ENCODE measurements around the gene TMEM130.
A peak's percentile ranks its signal among the peaks of the same experiment; 100 is the strongest.
"Not testable (repeated sequence)": the region's sequence is repeated elsewhere in the genome, so short reads cannot be mapped to it uniquely, and the experiment has no call there.

Gene TMEM130

DNA sequence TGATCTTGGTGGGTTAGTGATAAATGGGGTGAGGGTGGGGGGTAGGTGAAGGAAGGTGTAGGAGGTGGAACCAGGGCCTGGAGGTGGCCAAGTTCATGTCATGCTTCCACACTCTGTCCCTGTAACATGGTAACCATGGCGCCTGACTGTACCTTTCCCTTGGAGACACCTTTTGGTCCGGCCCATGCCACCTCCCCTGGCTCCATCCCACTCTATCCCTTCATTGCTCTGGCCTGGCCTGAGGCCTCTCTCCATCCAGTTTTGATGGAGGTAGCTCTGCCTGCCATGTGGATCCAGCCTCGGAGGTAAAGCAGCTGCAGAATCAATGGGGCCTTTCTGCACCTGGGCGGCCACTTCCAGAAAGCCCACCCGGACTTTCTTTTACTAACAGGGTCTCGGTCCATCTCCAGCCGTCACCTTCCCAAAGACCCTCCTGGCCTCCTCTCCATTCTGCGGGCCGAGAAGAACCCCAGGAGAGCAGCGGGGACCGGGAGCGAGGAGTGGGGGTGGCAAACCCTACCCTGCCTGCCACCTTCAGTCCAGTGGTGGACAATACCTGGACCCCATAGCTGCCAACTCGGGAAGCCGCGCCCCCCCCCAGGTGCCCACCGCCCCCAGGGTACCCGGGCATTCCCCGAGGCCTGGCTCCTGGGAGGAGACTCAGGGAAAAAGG is 8.0 kb upstream of the TMEM130 start:
- no peak for DNase-seq (ENCODE audit: low read depth)

GRCh38 chr7:98877146-98877545 is 7.3 kb upstream of the TMEM130 start:
- no peak for DNase-seq (ENCODE audit: low read depth)

DNA sequence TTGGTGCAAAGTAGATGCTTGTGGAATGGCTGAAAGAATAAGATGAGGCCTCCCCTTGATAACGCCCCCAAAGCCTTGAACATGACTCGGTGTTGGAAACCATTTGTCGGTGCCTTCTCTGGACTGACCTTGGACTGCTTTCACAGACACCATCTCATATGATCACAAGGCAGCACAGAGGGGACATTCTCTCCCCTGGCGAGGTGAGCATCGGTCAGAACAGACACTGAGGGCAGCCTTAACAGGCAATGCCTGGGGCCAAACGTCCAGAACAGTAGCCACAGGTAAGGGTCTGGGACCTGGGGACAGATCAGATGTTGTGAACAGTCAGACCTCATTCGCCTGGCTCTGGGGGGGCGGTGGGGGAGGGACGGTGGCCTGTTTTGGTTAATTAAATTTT is 5.7 kb upstream of the TMEM130 start:
- no peak for DNase-seq (ENCODE audit: low read depth)

DNA sequence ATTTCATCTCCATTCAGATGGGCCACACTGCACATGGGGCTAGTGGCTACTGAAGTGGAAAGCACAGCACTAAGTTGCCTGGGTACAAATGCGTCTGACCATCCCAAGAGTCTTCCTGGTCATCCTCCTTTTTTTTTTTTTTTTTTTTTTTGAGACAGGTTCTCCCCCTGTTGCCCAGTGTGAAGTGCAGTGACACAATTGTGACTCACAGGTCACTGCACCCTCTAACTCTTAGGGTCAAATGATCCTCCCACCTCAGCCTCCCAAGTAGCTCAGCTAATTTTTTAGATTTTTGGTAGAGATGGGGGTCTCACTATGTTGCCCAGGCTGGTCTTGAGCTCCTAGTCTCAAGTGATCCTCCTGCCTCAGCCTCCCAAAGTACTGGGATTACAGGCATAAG is 5.1 kb upstream of the TMEM130 start:
- no peak for DNase-seq (ENCODE audit: low read depth)

DNA sequence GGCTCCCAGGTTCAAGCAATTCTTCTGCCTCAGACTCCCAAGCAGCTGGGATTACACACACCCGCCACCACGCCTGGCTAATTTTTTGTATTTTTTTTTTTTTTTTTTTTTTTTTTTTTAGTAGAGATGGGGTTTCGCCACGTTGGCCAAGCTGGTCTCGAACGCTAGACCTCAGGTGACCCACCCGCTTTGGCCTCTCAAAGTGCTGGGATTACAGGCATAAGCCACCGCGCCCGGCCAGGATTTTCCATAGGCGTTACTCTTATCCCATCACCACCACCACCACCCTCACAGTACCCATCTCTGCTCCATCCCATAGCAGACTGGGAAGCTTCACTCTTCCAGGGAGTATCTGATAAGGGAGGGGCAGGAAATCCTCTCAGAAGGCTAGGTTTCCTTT is 3.8 kb upstream of the TMEM130 start:
- DNase-seq (ENCODE audit: low read depth), result not testable (repeated sequence)

DNA sequence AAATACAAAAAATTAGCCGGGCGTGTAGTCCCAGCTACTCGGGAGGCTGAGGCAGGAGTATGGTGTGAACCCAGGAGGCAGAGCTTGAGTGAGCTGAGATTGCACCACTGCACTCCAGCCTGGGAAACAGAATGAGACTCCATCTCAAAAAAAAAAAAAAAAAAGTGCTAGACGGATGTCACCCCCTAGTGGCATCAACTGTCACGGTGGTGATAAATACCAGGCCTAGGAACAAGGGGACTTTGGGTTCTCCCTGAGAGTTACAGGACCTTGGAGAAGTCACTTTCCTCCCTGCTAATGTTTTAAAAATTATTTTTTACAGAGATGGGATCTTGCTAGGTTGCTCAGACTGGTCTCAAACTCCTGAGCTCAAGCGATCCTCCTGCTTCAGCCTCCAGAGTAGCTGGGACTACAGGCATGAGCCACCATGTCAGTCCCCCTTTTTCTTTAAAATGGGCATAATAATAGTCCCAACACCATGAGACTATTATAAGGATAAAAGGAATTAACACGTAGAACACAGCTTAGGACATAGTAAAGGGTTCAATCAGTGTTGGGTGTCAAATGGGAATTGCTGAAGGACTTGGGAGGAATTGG is 2.6 kb upstream of the TMEM130 start:
- no peak for DNase-seq (ENCODE audit: low read depth)

DNA sequence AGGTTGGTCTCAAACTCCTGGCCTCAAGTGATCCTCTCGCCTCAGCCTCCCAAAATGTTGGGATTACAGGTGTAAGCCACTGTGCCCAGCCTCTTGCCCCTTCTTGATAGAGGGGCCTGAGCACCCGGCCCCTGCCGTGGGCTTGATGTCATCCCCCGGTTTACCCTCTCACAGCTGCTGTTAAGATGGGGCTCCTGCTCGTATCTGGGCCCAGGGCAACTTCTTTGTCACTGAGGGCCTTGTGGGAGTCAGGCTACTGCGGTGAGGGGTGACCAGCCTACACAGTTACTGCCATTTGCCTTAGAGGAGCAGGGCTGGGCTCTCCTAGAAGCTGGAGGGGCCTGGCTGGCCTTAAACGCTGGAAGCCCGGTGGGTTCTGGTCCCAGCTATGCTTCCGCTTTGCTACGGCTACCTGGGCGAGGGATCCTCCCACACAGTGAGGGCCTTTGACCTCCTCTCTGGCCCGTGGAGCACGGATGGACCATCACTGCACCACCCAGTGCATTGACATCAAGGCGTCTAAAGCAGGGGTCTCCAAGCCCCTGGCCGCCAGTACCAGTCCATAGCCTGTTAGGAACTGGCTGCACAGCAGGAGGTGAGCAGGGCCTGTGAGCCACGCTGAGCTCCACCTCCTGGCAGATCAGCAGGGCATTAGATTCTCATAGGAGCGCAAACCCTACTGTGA is 1.1 kb upstream of the TMEM130 start:
- DNase-seq (ENCODE audit: low read depth), result no peak

GRCh38 chr7:98870121-98870651 is 372 bp upstream of the TMEM130 start:
- peak; percentile 80 for DNase-seq (ENCODE audit: low read depth)

GRCh38 chr7:98869027-98869596 is 702 bp downstream of the TMEM130 start:
- DNase-seq (ENCODE audit: low read depth), result no peak

DNA sequence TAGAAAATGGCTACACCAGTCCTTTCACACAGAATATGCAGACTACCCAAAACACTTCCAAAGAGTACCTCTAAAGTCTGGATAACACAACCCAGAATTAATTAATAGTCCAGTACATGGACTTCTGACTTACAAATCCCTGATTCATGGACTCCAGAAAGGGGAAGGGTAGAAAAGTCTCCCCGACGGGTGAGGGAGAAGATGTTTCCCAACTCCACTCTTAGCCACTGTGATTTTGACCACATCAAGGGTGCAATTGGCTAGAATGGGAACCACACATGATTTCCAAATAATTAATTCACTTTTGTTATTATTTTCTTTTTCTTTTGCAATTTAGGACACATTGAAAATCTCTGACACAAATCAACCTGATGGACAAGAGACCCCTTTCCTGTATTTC is 1.4 kb downstream of the TMEM130 start:
- DNase-seq (ENCODE audit: low read depth), result no peak

- DNase-seq (ENCODE audit: low read depth), result no peak
Measured at GRCh38 chr7:98866765-98867164, 3.0 kb downstream of the TMEM130 start.

DNA sequence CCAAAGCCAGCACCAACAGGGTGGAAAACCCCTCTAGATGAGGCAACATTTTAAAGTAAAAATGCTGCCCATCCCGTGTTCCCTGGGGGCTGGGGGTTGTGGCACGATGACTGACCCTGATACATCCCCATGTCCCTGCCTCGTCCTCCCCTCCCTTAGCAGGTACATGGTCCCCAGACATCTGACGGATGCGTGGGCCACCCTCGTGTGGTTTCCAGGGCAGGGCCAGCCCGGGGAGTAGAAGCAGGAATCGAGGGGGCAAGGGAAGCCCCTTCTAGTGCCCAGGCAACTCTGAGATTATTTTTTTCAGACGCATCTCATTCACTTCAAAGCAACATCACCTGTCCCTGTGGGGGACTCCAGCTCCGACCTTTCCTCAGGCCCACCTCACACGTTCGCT is 3.5 kb downstream of the TMEM130 start:
- no peak for DNase-seq (ENCODE audit: low read depth)

DNA sequence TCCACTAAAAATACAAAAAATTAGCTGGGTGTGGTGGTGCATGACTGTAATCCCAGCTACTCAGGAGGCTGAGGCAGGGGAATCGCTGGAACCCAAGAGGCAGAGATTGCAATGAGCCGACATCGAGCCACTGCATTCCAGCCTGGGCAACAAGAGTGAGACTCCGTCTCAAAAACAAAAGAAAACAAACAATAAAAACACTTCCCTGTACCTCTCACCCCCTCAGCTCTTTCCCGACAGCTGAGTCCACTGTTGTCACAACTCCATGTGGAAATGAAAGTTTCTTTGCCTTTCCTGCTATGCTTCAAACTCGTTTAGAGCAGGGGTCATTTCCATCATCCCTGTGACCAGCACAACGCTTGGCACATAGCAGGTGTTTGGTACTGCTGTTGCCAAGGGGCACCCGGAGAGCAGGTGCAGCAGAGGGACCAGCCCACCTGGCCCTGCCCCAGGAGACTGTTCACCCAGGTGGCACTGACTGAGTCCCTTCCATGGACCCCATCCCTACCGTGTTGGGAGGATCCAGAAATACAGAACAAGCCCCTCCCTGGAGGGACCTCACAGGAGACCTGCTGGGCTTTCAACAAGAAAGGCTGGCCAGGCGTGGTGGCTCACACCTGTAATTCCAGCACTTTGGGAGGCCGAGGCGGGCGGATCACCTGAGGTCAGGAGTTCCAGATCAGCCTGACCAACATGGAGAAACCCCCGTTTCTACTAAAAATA is 4.9 kb downstream of the TMEM130 start:
- no peak for DNase-seq (ENCODE audit: low read depth)

DNA sequence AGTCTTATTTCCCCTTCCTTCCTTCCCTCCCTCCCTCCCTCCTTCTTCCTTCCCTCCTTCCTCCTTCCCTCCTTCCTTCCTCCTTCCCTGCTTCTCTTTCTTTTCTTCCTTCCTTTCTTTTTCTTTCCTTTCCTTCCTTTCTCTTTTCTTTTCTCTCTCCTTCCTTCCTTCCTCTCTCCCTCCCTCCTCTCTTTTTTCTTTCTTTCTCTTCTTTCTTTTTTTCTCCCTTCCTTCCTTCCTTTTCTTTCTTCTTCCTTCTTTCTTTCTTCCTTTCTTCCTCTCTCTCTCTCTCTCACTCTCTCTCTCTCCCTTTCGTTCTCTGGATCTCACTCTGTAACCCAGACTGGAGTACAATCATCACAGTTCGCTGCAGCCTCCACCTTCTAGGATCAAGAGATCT is 6.2 kb downstream of the TMEM130 start:
- DNase-seq (ENCODE audit: low read depth), result no peak

- no peak for DNase-seq (ENCODE audit: low read depth)
Measured at GRCh38 chr7:98862716-98863420, 6.9 kb downstream of the TMEM130 start.

DNA sequence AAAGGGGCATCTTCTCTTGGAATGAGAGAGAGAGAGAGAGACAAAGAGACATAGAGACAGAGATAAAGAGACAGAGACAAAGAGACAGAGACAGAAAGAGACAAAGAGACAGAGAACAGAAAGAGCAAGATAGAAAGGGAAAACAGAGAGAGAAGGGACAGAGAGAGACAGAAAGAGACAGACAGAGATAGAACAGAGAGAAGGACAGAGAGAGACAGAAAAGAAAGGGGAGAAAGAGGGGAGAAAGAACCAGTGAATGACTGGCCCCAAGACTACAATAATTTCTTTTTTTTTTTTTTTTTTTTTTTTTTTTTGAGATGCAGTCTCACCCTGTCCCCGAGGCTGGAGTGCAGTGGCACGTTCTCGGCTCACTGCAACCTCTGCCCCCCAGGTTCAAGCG is 7.6 kb downstream of the TMEM130 start:
- DNase-seq (ENCODE audit: low read depth), result no peak

GRCh38 chr7:98860071-98860470 is 9.7 kb downstream of the TMEM130 start:
- DNase-seq (ENCODE audit: low read depth), result no peak

- no peak for DNase-seq (ENCODE audit: low read depth)
Measured at GRCh38 chr7:98855610-98856422, 14.0 kb downstream of the TMEM130 start.

GRCh38 chr7:98852826-98853225 is 17.0 kb downstream of the TMEM130 start:
- no peak for DNase-seq (ENCODE audit: low read depth)

DNA sequence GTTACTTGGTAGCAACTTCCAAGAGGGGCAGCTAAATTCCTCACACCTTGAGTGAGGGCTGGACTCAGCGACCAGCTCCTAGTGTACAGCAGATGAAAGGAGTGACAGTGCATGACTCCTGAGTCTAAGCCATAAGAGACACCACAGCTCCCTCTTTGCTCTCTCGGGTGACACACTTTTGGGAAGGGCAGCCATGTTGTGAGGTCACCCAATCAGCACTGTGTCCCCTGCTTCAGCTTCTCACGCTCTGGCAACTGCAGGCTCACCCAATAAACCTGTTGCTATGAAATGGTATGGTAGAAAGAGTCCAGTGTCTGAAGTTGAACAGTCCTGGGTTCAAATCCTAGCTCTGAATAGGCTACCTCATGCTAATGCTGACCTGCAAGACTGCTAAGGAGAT is 20.9 kb downstream of the TMEM130 start:
- DNase-seq (ENCODE audit: low read depth), result no peak

DNA sequence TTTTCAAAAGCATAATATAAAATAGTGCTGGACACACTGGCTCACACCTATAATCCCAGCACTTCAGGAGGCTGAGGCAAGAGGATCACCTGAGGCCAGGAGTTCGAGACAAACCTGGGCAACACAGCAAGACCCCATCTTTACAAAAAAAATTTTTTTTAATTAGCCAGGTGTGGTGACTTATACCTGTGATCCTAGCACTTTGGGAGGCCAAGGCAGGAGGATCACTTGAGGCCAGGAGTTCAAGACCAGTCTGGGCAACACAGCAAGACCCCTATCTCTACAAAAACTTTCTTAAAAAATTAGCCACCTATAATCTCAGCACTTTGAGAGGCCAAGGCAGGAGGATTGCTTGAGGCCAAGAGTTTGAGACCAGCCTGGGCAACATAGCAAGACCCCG is 27.3 kb downstream of the TMEM130 start:
- not testable (repeated sequence) for DNase-seq (ENCODE audit: low read depth)
